ENCODE results near the gene TMEM87B.

The TMEM87B gene

GRCh38 chr2:112118148-112118547 lies 63.1 kb downstream of the TMEM87B start:
- no peak for DNase-seq (ENCODE audit: low read depth)
- H3K4me3 ChIP-seq (replicated peaks; ENCODE audit: low read depth, low read length), result no peak overlapping the region
- peak; percentile 15 for TF ChIP-seq CTCF (IDR thresholded peaks at IDR 0.05; ENCODE audit: low read length, missing control alignments)

- peak; percentile 66 for TF ChIP-seq CTCF (IDR thresholded peaks at IDR 0.05; ENCODE audit: low read length, missing control alignments)
- peak; percentile 80 for DNase-seq (ENCODE audit: low read depth)
- H3K4me3 ChIP-seq (replicated peaks; ENCODE audit: low read depth, low read length), result no peak overlapping the region
Observed at GRCh38 chr2:112121682-112122254, 66.7 kb downstream of the TMEM87B start.

GRCh38 chr2:112129060-112129459 lies 74.0 kb downstream of the TMEM87B start:
- no peak overlapping the region for H3K4me3 ChIP-seq (replicated peaks; ENCODE audit: low read depth, low read length)
- TF ChIP-seq CTCF (IDR thresholded peaks at IDR 0.05; ENCODE audit: low read length, missing control alignments), result no peak
- DNase-seq (ENCODE audit: low read depth), result no peak

- no peak for DNase-seq (ENCODE audit: low read depth)
- H3K4me3 ChIP-seq (replicated peaks; ENCODE audit: low read depth, low read length), result no peak overlapping the region
- no peak for TF ChIP-seq CTCF (IDR thresholded peaks at IDR 0.05; ENCODE audit: low read length, missing control alignments)
Observed at GRCh38 chr2:112133344-112133743, 78.3 kb downstream of the TMEM87B start.

GRCh38 chr2:112134120-112134519 lies 79.1 kb downstream of the TMEM87B start:
- DNase-seq (ENCODE audit: low read depth), result no peak
- no peak for TF ChIP-seq CTCF (IDR thresholded peaks at IDR 0.05; ENCODE audit: low read length, missing control alignments)
- no peak overlapping the region for H3K4me3 ChIP-seq (replicated peaks; ENCODE audit: low read depth, low read length)

- H3K4me3 ChIP-seq (replicated peaks; ENCODE audit: low read depth, low read length), result no peak overlapping the region
- DNase-seq (ENCODE audit: low read depth), result no peak
- no peak for TF ChIP-seq CTCF (IDR thresholded peaks at IDR 0.05; ENCODE audit: low read length, missing control alignments)
Observed at GRCh38 chr2:112136096-112136495, 81.0 kb downstream of the TMEM87B start.

GRCh38 chr2:112137516-112138158 lies 82.6 kb downstream of the TMEM87B start:
- TF ChIP-seq CTCF (IDR thresholded peaks at IDR 0.05; ENCODE audit: low read length, missing control alignments), result no peak
- peak overlapping the region; percentile 57 for H3K4me3 ChIP-seq (replicated peaks; ENCODE audit: low read depth, low read length)
- DNase-seq (ENCODE audit: low read depth), result no peak
